ENCODE measurements around the gene ETV2. TPM values are rescaled to one million over a fixed set of nuclear protein-coding genes. Genes with fewer than 3 reads are reported as not detected.

Gene ETV2
- polyA plus RNA-seq, 1 donor (not counting 4 experiments of a cell fraction or from before 2014, with no cell fraction given), result 0.43 TPM

- no peak overlapping the region for H2AFZ ChIP-seq (ENCODE audit: control insufficient read depth, low read length)
- H3K9me1 ChIP-seq (ENCODE audit: control insufficient read depth, extremely low read depth, insufficient read depth, low read length), result no peaks in the 10 kb centered on the region
- H3K79me2 ChIP-seq (ENCODE audit: control insufficient read depth, insufficient read depth, low read length), result no peaks in the 10 kb centered on the region
- H3K4me1 ChIP-seq (ENCODE audit: control insufficient read depth, extremely low read depth, insufficient read depth, low read length), result peaks cover 7% of the 10 kb centered on the region
- no peak for FAIRE-seq
- no peaks in the 10 kb centered on the region for H3K36me3 ChIP-seq (ENCODE audit: control insufficient read depth in 2 of 2, extremely low read depth in 1 of 2, insufficient read depth in 2 of 2, low read length in 2 of 2)
- no peak overlapping the region for H3K27ac ChIP-seq (ENCODE audit: control insufficient read depth, insufficient read depth, low read length)
- TF ChIP-seq EZH2 (IDR thresholded peaks at IDR 0.05; ENCODE audit: low read length) (no peak), CTCF (optimal IDR thresholded peaks at IDR 0.05 in 1 of 3, IDR thresholded peaks at IDR 0.05 in 1 of 3, conservative IDR thresholded peaks at IDR 0.05 in 1 of 3; ENCODE audit: extremely low read depth in 1 of 3, insufficient read depth in 2 of 3, low read length in 3 of 3) (no peak)
- no peaks in the 10 kb centered on the region for H3K9me3 ChIP-seq (ENCODE audit: control insufficient read depth, low read depth, low read length)
- H3K9ac ChIP-seq (ENCODE audit: control insufficient read depth, extremely low read depth, insufficient read depth, low read length), result no peak overlapping the region
- H3K4me2 ChIP-seq (ENCODE audit: control insufficient read depth, extremely low read depth, insufficient read depth, low read depth, low read length), result no peak overlapping the region
- no peak for DNase-seq (ENCODE audit: low read depth, low spot score)
- H3K27me3 ChIP-seq (ENCODE audit: control insufficient read depth, extremely low read depth, insufficient read depth, low read length), result peaks cover 10% of the 10 kb centered on the region
- dilution Hi-C loops (cut with MboI; ENCODE audit: extremely low pct_ligation_motif_present, low sequenced_read_pairs), result no loop called here
- H3K4me3 ChIP-seq (ENCODE audit: control insufficient read depth in 2 of 3, extremely low read depth in 1 of 3, insufficient read depth in 2 of 3, low read depth in 1 of 3, low read length in 3 of 3), result no peak overlapping the region
- no peaks in the 10 kb centered on the region for H4K20me1 ChIP-seq (ENCODE audit: control insufficient read depth, extremely low read depth, insufficient read depth, low read length)
Measured at GRCh38 chr19:35669974-35670373, 28.4 kb downstream of the ETV2 start.

GRCh38 chr19:35670686-35671085, 29.1 kb downstream of the ETV2 start:
- H4K20me1 ChIP-seq (ENCODE audit: control insufficient read depth, extremely low read depth, insufficient read depth, low read length), result no peaks in the 10 kb centered on the region
- dilution Hi-C loops (cut with MboI; ENCODE audit: extremely low pct_ligation_motif_present, low sequenced_read_pairs), result no loop called here
- peaks cover 7% of the 10 kb centered on the region for H3K4me1 ChIP-seq (ENCODE audit: control insufficient read depth, extremely low read depth, insufficient read depth, low read length)
- H3K9me3 ChIP-seq (ENCODE audit: control insufficient read depth, low read depth, low read length), result no peaks in the 10 kb centered on the region
- H3K4me2 ChIP-seq (ENCODE audit: control insufficient read depth, extremely low read depth, insufficient read depth, low read depth, low read length), result no peak overlapping the region
- no peaks in the 10 kb centered on the region for H3K36me3 ChIP-seq (ENCODE audit: control insufficient read depth in 2 of 2, extremely low read depth in 1 of 2, insufficient read depth in 2 of 2, low read length in 2 of 2)
- FAIRE-seq, result no peak
- H3K79me2 ChIP-seq (ENCODE audit: control insufficient read depth, insufficient read depth, low read length), result no peaks in the 10 kb centered on the region
- no peak for DNase-seq (ENCODE audit: low read depth, low spot score)
- H3K27ac ChIP-seq (ENCODE audit: control insufficient read depth, insufficient read depth, low read length), result no peak overlapping the region
- H3K9ac ChIP-seq (ENCODE audit: control insufficient read depth, extremely low read depth, insufficient read depth, low read length), result no peak overlapping the region
- no peaks in the 10 kb centered on the region for H3K9me1 ChIP-seq (ENCODE audit: control insufficient read depth, extremely low read depth, insufficient read depth, low read length)
- no peak overlapping the region for H2AFZ ChIP-seq (ENCODE audit: control insufficient read depth, low read length)
- no peak for TF ChIP-seq CTCF (optimal IDR thresholded peaks at IDR 0.05 in 1 of 3, IDR thresholded peaks at IDR 0.05 in 1 of 3, conservative IDR thresholded peaks at IDR 0.05 in 1 of 3; ENCODE audit: extremely low read depth in 1 of 3, insufficient read depth in 2 of 3, low read length in 3 of 3)
- TF ChIP-seq EZH2 (IDR thresholded peaks at IDR 0.05; ENCODE audit: low read length), result no peak
- peaks cover 13% of the 10 kb centered on the region for H3K27me3 ChIP-seq (ENCODE audit: control insufficient read depth, extremely low read depth, insufficient read depth, low read length)
- no peak overlapping the region for H3K4me3 ChIP-seq (ENCODE audit: control insufficient read depth in 2 of 3, extremely low read depth in 1 of 3, insufficient read depth in 2 of 3, low read depth in 1 of 3, low read length in 3 of 3)
